ENCODE results near the gene RHOC. TPM values are rescaled to one million over a fixed set of nuclear protein-coding genes. Genes with fewer than 3 reads are reported as not detected.
A peak's percentile ranks its signal among the peaks of the same experiment; 100 is the strongest.

RHOC gene
- total RNA-seq, 4 donors from 2014 or later: 163 to 632 (median 483) TPM

DNA sequence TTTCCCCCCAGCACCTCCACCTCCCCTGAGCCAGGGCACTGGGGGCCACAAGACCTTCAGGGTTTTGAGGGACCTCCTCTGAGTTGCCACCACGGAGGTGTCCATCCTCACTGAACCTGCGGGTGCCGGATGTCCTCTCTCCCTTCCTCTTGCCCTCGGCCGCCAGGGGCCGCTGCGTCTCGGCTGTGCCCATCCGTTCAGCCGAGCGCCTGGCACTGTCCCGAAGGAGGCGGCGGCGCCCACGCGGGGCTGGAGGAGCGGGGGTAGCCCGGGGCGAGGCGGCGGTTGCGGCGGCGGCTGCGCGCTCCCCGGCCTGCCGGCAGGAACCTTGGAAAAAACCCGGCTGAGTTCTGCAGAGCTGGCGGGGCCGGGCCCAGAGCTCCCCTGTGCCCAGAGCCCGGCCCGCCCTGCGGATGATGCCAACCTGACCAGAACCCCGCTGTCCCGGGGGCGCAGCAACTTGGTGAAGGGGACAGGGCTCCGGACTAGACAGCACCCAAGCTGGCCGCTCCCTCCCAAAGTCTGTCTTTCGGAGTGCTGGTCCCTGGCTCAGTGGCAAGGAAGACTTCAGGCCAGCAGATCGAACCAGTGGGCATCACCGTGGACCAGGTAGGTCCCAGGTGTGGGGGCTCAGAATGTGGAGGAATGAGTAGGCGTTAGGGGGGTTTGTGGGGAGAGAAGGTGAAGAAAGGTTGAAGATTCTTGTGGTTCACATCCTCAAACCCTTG lies 11.9 kb upstream of the RHOC start:
- no peak overlapping the region for H3K27ac ChIP-seq
- peaks cover 3 to 29% (median 10%) of the 10 kb centered on the region in 4 donors for H3K4me1 ChIP-seq
- no peaks in the 10 kb centered on the region for H3K36me3 ChIP-seq
- no peaks in the 10 kb centered on the region for H3K9me3 ChIP-seq
- TF ChIP-seq, protein P1, sequence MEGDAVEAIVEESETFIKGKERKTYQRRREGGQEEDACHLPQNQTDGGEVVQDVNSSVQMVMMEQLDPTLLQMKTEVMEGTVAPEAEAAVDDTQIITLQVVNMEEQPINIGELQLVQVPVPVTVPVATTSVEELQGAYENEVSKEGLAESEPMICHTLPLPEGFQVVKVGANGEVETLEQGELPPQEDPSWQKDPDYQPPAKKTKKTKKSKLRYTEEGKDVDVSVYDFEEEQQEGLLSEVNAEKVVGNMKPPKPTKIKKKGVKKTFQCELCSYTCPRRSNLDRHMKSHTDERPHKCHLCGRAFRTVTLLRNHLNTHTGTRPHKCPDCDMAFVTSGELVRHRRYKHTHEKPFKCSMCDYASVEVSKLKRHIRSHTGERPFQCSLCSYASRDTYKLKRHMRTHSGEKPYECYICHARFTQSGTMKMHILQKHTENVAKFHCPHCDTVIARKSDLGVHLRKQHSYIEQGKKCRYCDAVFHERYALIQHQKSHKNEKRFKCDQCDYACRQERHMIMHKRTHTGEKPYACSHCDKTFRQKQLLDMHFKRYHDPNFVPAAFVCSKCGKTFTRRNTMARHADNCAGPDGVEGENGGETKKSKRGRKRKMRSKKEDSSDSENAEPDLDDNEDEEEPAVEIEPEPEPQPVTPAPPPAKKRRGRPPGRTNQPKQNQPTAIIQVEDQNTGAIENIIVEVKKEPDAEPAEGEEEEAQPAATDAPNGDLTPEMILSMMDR (IDR thresholded peaks at IDR 0.05): peak; percentile 56 to 88 (median 83)
- TF ChIP-seq POLR2A (IDR thresholded peaks at IDR 0.05): no peak
- peak; percentile 76 to 89 (median 88) for DNase-seq
- H3K27me3 ChIP-seq: no peaks in the 10 kb centered on the region
- H3K4me3 ChIP-seq: peak overlapping the region in 3 of 4 donors; percentile 16 to 45 (median 30)

DNA sequence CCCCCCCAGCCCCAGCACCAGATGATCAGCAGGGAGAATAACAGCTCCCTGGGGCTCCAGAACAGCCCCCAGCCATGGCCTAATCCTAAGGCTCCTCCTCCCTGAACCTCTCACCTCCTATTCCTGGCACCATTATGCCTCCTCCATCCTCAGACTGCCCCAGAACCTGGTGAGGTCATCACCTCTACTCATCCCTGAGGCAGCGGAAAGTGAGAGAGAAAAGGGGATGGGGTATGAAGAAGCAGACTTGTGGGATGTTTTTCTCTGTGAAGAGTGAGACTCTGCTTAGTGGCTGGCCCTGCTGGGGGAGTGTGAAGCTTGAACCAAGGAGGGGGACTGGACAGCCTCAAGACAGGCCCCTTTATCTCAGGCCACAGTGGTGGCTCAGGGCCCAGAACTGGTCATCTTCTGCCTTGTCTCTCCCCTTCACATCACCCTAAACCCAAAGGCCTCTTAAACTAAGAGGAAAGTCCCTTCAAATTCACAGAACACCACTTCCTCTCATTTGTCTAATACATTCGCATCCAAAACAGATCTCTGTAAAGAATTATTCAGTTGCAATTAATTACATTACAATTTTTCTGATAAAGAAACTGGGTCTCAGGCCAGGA lies 10.4 kb upstream of the RHOC start:
- Histone ChIP-seq H3K27me3 (no peaks in the 10 kb centered on the region), H3K36me3 (no peaks in the 10 kb centered on the region), H3K27ac (no peak overlapping the region), H3K9me3 (no peaks in the 10 kb centered on the region), H3K4me3 (no peak overlapping the region), H3K4me1 (peaks cover 0 to 19% (median 10%) of the 10 kb centered on the region in 4 donors)
- DNase-seq: no peak
- TF ChIP-seq POLR2A (IDR thresholded peaks at IDR 0.05): no peak
- TF ChIP-seq, protein P1 (IDR thresholded peaks at IDR 0.05): no peak

DNA sequence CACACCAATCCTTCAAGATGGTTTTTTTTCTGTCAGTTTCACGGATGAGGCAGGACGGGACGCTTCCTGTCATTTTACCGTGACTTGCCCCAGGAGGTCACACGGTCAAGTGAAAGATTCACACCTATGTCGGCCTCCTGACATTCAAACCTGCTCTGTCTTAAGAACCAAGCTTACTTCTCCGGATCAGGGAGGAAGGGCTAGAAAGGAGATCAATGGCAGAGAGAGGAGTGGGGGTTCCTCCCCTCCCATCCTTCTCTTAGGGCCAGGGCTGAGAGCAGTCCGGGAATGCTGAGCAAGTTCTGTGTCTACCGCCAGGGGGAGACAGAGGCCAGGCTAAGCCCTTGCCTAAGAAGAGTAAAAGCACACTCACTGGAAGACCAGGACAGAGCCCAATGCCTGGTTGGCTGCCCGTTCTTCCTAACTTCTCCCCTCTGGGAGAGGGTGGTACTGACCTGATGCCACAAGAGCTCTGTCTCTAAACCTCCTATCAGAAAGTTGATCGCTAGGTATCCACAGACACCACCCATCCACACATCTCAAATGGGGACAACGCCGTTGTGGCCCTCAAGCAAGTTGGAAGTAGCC lies 9.3 kb upstream of the RHOC start:
- H3K36me3 ChIP-seq: no peaks in the 10 kb centered on the region
- peaks cover 0 to 18% (median 10%) of the 10 kb centered on the region in 4 donors for H3K4me1 ChIP-seq
- TF ChIP-seq POLR2A (IDR thresholded peaks at IDR 0.05): no peak
- TF ChIP-seq, protein P1 (IDR thresholded peaks at IDR 0.05): peak; percentile 76 to 97 (median 94)
- peak overlapping the region; percentile 52 to 86 (median 74) for H3K4me3 ChIP-seq
- peak overlapping the region in 3 of 4 donors; percentile 62 to 72 (median 71) for H3K27ac ChIP-seq
- H3K9me3 ChIP-seq: no peaks in the 10 kb centered on the region
- H3K27me3 ChIP-seq: no peaks in the 10 kb centered on the region
- peak; percentile 77 to 94 (median 89) for DNase-seq

DNA sequence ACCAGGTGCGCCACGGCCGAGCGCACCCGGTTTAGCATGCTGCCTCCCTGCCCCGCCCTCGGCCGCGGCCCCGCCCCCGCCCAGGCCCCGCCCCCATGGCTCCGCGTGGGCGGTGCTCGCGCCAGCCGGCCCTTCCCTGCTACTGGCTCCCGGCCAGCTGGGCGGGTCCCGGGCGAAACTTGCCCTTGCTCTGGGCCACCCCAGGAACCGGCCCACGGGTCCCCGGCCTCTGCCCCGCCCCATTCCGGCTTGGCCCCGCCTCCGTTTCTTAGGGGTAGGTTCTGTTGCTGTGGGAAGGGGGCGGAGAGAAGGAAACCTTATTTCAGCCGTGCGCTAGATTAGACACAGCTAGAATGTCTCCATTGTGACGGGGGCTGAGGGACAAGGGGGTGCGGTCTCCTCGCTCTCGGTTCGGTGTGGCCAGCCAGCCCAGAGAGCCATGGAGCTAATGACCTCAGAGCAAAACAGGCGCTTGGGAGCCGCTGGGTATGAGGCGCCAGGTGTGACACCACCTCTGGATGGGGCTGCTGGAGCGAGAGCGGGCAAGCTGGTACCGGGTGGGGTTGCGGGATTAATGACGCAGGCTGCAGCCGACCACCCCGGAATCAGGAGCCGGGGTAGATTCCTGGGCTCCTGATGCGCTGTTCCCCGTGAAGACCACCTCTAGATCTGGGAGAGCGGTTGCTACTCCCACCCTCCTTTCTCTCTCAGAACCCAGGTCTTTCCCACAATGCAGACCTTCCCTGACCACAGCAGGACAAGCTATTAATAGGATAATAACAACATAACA lies 8.5 kb upstream of the RHOC start, which contains the start of gene PPM1J:
Gene PPM1J (minus strand): TSS at position 69 of the 790 bp plus-strand sequence. CDS start 31 bp downstream, at position 38.
- peak within 1 kb of the TSS; percentile 52 to 86 (median 74) for H3K4me3 ChIP-seq
- H3K27me3 ChIP-seq: no peaks in the 10 kb centered on the region
- H3K9me3 ChIP-seq: no peaks in the 10 kb centered on the region
- peaks cover 0 to 18% (median 10%) of the 10 kb centered on the region in 4 donors for H3K4me1 ChIP-seq
- H3K27ac ChIP-seq: peak within 1 kb of the TSS; percentile 57 to 72 (median 66)
- DNase-seq: peak; percentile 99 to 100 (median 100)
- no peaks in the 10 kb centered on the region for H3K36me3 ChIP-seq
- TF ChIP-seq, protein P1 (IDR thresholded peaks at IDR 0.05): no peak
- peak in 1 of 2 donors; percentile 42 for TF ChIP-seq POLR2A (IDR thresholded peaks at IDR 0.05)

All from Peyer's patch (tissue), 4 donors.